CD8-positive, alpha-beta memory T cell (primary cell): ENCODE measurements around the gene GLRB. TPM values are rescaled to one million over a fixed set of nuclear protein-coding genes. Genes with fewer than 3 reads are reported as not detected.

Source experiments
- CTCF ChIA-PET: fragments of 350-600 bp; sonication (Branson Sonifier 250); formaldehyde crosslinking; loops from one replicate; lab custom pipeline; 2021; ENCODE audit warnings: antibody characterized with exemption; lab: Charles Lee
- POLR2A ChIA-PET: fragments of 350-600 bp; sonication (Branson Sonifier 250); formaldehyde crosslinking; loops from one replicate; lab custom pipeline; 2021; ENCODE audit warnings: antibody characterized with exemption; lab: Charles Lee
- DNase-seq, 5 donors: peaks; one replicate each; pipeline versions ENCODE4 v3.0.0 to v3.0.0-alpha.2; 2020 to 2022; ENCODE audit warnings: mixed read lengths in 1 of 5
- H3K27ac ChIP-seq: one replicate; pipeline ENCODE4 v1.7.0; 2013; ENCODE audit warnings: low read depth, mild to moderate bottlenecking, low read length, moderate library complexity
- H3K27me3 ChIP-seq: 2 replicates; pipeline ENCODE4 v1.7.0; 2013; ENCODE audit warnings: low read length, mild to moderate bottlenecking; ENCODE audit not compliant: insufficient read depth, poor library complexity, severe bottlenecking
- H3K36me3 ChIP-seq: 2 replicates; pipeline ENCODE4 v1.7.0; 2013; ENCODE audit warnings: mild to moderate bottlenecking, low read length, moderate library complexity; ENCODE audit not compliant: insufficient read depth
- H3K4me1 ChIP-seq: 2 replicates; pipeline ENCODE4 v1.7.0; 2013; ENCODE audit warnings: mild to moderate bottlenecking, low read length, moderate library complexity; ENCODE audit not compliant: insufficient read depth
- H3K4me3 ChIP-seq: 2 replicates; pipeline ENCODE4 v1.7.0; 2013; ENCODE audit warnings: mild to moderate bottlenecking, low read length
- H3K9me3 ChIP-seq: 2 replicates; pipeline ENCODE4 v1.7.0; 2013; ENCODE audit warnings: mild to moderate bottlenecking, low read length
- H3K27ac Mint-ChIP-seq, 8 donors: one replicate each; pipeline ENCODE4 v1.8.0; 2020 to 2021; ENCODE audit warnings: mixed read lengths in 8 of 8, mild to moderate bottlenecking in 6 of 8, inconsistent platforms in 3 of 8, moderate library complexity in 3 of 8
- H3K27me3 Mint-ChIP-seq, 2 donors: one replicate each; pipeline ENCODE4 v1.8.0; 2020 to 2021; ENCODE audit warnings: mixed read lengths in 2 of 2, mild to moderate bottlenecking in 1 of 2, moderate library complexity in 1 of 2
- H3K36me3 Mint-ChIP-seq, 3 donors: one replicate each; pipeline ENCODE4 v1.8.0; 2020 to 2021; ENCODE audit warnings: mixed read lengths in 3 of 3, inconsistent platforms in 1 of 3, mild to moderate bottlenecking in 1 of 3
- H3K4me1 Mint-ChIP-seq, 3 donors: one replicate each; pipeline ENCODE4 v1.8.0; 2020 to 2021; ENCODE audit warnings: mixed read lengths in 3 of 3, inconsistent platforms in 1 of 3, mild to moderate bottlenecking in 1 of 3
- H3K4me3 Mint-ChIP-seq, 7 donors: one replicate each; pipeline ENCODE4 v1.8.0; 2020 to 2021; ENCODE audit warnings: mixed read lengths in 7 of 7, mild to moderate bottlenecking in 6 of 7, moderate library complexity in 4 of 7, inconsistent platforms in 2 of 7
- H3K9me3 Mint-ChIP-seq, 5 donors: one replicate each; pipeline ENCODE4 v1.8.0; 2020 to 2022; ENCODE audit warnings: mixed read lengths in 5 of 5, mild to moderate bottlenecking in 3 of 5, moderate library complexity in 2 of 5, inconsistent platforms in 1 of 5
- polyA plus RNA-seq: library from polyadenylated mRNA; unstranded; fragments of 300-500 nt; fragmentation: Illumina TruSeq; gene quantifications from one replicate; pipeline ENCODE4 v1.2.3, GENCODE V29; 2021
- total RNA-seq, 2 experiments: library from RNA; stranded (reverse); gene quantifications; one replicate each; pipeline ENCODE4 v1.2.3, GENCODE V29; 2021

Gene GLRB
- total RNA-seq: not detected
- polyA plus RNA-seq: not detected

DNA sequence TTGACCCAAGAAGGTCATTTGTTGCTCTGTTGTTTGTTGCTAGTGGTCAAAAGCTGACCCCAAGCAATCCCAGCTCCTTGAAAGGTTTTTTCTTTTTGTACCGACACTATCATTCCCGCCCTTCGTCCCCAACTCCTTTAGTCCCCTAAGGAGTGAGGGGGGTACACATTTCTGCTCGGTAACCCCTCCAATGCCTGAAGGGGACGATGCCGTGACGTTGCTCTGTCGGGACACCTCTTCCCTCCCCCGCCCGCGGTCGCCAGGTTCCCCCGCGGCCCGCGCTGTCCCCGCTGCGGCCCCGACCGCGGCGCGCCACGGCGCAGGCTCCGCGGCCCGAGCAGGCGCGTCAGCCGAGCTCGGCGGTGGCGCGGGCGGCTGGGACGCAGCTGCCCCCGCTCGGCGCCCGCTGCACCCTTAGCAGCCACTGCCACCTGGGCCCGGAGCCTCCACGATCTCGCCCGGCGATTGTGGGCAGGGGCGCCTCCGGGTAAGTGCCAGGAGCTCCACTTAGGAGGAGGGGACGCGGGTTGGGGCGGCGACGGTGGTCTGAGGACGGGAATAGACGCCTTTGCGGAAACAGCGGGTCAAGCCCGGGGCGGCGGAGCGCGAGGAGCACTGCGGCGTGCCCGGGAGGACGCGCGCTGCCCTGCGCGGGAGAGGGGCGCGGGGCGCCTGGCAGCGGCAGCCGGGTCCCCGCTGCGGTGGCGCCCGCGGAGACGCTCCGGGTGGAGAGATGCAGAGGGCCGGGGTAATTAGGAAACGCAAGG, at the start of gene GLRB:
TSS of gene GLRB (plus strand) at position 340 of the 767 bp plus-strand sequence. CDS start 1,875 bp downstream, outside the sequence.
- peaks cover 2 to 21% (median 10%) of the 10 kb centered on the region in 5 donors for H3K9me3 Mint-ChIP-seq
- DNase-seq: no peak
- Histone ChIP-seq H3K27ac (no peak within 1 kb of the TSS), H3K9me3 (no peaks in the 10 kb centered on the region), H3K4me1 (no peaks in the 10 kb centered on the region), H3K36me3 (no peaks in the 10 kb centered on the region), H3K27me3 (no peaks in the 10 kb centered on the region), H3K4me3 (no peak within 1 kb of the TSS)
- H3K27me3 Mint-ChIP-seq: peaks cover 0 to 2% of the 10 kb centered on the region in 2 donors
- H3K27ac Mint-ChIP-seq: no peak within 1 kb of the TSS
- no peaks in the 10 kb centered on the region for H3K36me3 Mint-ChIP-seq
- POLR2A ChIA-PET: no interaction called here
- no peak within 1 kb of the TSS for H3K4me3 Mint-ChIP-seq
- no peaks in the 10 kb centered on the region for H3K4me1 Mint-ChIP-seq
- CTCF ChIA-PET: no interaction called here

DNA sequence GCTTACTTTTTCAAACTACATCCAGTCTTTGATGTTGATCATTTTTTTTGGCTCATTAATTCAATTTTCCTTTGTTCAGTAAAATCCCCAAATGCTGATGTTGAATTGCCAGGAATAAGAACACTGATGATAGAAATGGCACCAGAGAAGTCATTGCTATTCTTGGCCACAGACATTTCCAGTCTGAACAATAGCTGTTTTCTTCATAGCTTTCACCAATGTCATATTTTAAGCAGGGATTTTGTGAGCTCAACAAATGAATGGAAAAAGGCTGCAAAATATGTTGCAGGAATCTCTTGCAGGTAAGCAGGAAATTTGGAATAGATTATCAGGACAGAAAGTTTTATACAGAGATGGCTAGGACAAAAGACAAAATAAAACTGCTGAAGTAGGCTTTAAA, 40.5 kb upstream of the GLRB start:
- Mint-ChIP-seq H3K9me3 (peaks cover 0 to 4% (median 3%) of the 10 kb centered on the region in 5 donors), H3K4me1 (no peaks in the 10 kb centered on the region), H3K36me3 (no peaks in the 10 kb centered on the region), H3K27me3 (no peaks in the 10 kb centered on the region), H3K4me3 (no peak overlapping the region), H3K27ac (no peak overlapping the region)
- no peak for DNase-seq
- H3K27me3 ChIP-seq: no peaks in the 10 kb centered on the region
- H3K27ac ChIP-seq: no peak overlapping the region
- H3K36me3 ChIP-seq: no peaks in the 10 kb centered on the region
- CTCF ChIA-PET: no interaction called here
- H3K4me1 ChIP-seq: no peaks in the 10 kb centered on the region
- H3K9me3 ChIP-seq: no peaks in the 10 kb centered on the region
- no peak overlapping the region for H3K4me3 ChIP-seq
- POLR2A ChIA-PET: no interaction called here

DNA sequence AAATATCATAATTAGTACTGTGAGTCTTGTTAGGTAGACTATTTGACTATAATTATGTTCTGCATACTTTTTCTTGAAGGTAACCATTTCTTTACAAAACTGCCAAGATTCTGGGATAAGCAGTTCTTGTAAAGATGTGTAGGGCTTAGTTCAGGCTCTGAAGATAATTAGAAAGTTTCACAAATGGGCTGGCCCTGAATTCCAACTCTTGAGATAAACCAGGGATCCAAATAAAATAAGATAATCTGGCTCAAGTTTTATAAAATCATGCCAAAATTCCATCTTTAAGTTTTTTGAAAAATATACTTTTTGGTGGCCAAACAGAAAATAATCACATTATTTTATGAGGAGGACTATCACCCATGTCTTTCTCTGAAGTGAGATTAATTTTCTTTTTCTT, 35.5 kb upstream of the GLRB start:
- Histone ChIP-seq H3K27ac (no peak overlapping the region), H3K36me3 (no peaks in the 10 kb centered on the region), H3K9me3 (no peaks in the 10 kb centered on the region), H3K27me3 (no peaks in the 10 kb centered on the region), H3K4me3 (no peak overlapping the region), H3K4me1 (no peaks in the 10 kb centered on the region)
- no peaks in the 10 kb centered on the region for H3K27me3 Mint-ChIP-seq
- ChIA-PET POLR2A (no interaction called here), CTCF (no interaction called here)
- H3K27ac Mint-ChIP-seq: no peak overlapping the region
- H3K9me3 Mint-ChIP-seq: peaks cover 0 to 4% (median 1%) of the 10 kb centered on the region in 5 donors
- no peaks in the 10 kb centered on the region for H3K4me1 Mint-ChIP-seq
- DNase-seq: no peak
- H3K4me3 Mint-ChIP-seq: no peak overlapping the region
- H3K36me3 Mint-ChIP-seq: no peaks in the 10 kb centered on the region

DNA sequence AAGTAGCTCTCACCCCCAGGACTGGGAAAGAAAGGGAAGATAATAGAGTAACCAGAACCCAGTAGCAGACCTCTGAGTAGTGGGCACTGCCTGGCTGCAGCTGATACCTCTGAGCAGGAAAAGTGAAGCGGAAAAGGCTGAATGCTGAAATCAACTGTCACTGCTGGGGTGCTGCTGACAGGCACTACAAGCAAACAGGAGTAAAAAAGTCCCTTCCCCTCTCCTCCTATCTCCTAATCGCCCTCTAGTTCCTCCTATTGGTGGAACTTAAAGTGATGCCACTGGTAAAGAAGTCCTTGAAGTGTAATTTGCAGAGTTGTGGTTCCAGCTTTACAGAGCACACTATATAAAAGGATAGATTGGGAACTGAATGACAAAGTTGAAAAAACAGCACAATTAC, 32.8 kb upstream of the GLRB start:
- ChIA-PET POLR2A (no interaction called here), CTCF (no interaction called here)
- Mint-ChIP-seq H3K9me3 (peaks cover 0 to 5% (median 0%) of the 10 kb centered on the region in 5 donors), H3K36me3 (no peaks in the 10 kb centered on the region), H3K27ac (no peak overlapping the region), H3K4me3 (no peak overlapping the region), H3K27me3 (no peaks in the 10 kb centered on the region), H3K4me1 (no peaks in the 10 kb centered on the region)
- Histone ChIP-seq H3K4me3 (no peak overlapping the region), H3K4me1 (no peaks in the 10 kb centered on the region), H3K27me3 (no peaks in the 10 kb centered on the region), H3K36me3 (no peaks in the 10 kb centered on the region), H3K9me3 (no peaks in the 10 kb centered on the region), H3K27ac (no peak overlapping the region)
- DNase-seq: no peak

DNA sequence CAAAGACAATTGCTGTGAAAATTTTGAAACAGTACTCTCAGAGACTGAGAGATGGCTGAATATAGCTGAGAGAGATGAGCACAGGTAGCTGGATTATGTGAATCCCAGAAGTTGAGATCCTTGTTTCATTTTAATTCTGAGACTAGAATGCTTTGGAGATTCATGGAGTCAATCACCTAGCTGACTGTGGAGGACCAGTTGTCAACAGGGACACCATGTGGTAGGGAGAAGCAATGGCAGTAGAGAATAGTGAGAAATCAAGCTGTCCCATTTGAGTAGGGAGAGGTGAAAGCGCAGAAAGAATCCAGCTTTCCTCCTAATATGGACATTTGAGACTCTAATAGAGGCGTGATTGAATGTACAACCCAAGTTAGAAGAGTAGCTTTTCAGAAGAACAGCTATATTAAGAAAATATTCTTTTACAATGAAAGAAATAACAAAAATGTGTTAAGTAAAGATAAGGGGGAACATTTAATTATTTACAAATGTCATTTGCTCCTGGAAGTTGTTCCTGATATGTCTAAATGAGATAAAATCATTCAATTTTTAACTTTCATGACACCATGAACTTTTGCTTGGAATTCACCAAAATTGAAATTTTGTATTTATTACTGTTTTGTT, 30.3 kb upstream of the GLRB start:
- H3K4me3 Mint-ChIP-seq: no peak overlapping the region
- CTCF ChIA-PET: no interaction called here

DNA sequence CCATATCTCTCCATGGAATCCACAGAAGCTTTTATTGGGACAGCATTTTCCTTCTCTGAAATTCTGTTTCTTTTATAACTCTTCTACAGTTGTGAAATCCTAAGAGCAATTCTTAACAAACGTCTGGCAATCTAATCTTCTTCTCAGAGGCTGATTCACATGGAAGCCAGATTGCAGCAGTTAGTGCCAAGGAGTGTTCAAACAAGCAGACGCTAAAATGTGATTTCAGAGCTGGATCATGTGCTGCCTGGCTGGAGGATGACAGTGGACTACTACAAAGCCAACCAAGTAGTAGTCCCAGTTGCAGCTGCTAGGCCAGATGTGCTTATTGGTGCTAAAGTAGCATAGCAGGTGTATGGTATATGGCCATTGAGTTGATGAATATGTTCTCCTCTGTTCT, 27.7 kb upstream of the GLRB start:
- CTCF ChIA-PET: no interaction called here
- Histone ChIP-seq H3K4me3 (no peak overlapping the region), H3K4me1 (no peaks in the 10 kb centered on the region), H3K9me3 (no peaks in the 10 kb centered on the region), H3K27ac (no peak overlapping the region), H3K36me3 (no peaks in the 10 kb centered on the region), H3K27me3 (no peaks in the 10 kb centered on the region)
- Mint-ChIP-seq H3K27ac (no peak overlapping the region), H3K36me3 (no peaks in the 10 kb centered on the region), H3K9me3 (peaks cover 2 to 10% (median 4%) of the 10 kb centered on the region in 5 donors), H3K27me3 (no peaks in the 10 kb centered on the region), H3K4me1 (no peaks in the 10 kb centered on the region), H3K4me3 (no peak overlapping the region)
- DNase-seq: no peak
- POLR2A ChIA-PET: no interaction called here

More for the DNA sequence above, 30.3 kb upstream of the GLRB start:
- Mint-ChIP-seq H3K9me3 (peaks cover 0 to 7% (median 0%) of the 10 kb centered on the region in 5 donors), H3K36me3 (no peaks in the 10 kb centered on the region), H3K27me3 (no peaks in the 10 kb centered on the region), H3K4me1 (no peaks in the 10 kb centered on the region), H3K27ac (no peak overlapping the region)
- Histone ChIP-seq H3K4me3 (no peak overlapping the region), H3K36me3 (no peaks in the 10 kb centered on the region), H3K27ac (no peak overlapping the region), H3K4me1 (no peaks in the 10 kb centered on the region), H3K9me3 (no peaks in the 10 kb centered on the region), H3K27me3 (no peaks in the 10 kb centered on the region)
- POLR2A ChIA-PET: no interaction called here
- DNase-seq: no peak

DNA sequence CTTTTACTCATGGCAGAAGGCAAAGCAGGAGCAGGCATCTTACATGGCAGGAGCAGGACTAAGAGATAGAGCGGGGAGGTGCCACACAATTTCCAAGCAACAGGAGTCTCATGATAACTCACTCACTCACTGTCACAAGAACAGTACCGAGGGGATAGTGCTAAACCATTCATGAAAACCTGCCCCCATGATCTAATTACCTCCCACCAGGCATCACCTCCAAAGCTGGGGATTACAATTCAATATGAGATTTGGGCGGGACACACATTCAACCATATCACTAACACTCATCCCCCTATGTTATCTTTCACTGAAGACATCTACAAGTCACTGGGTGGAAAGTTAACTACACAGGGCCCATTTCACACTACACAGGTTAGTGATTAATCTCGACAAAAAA, 25.4 kb upstream of the GLRB start:
- POLR2A ChIA-PET: no interaction called here
- Histone ChIP-seq H3K9me3 (no peaks in the 10 kb centered on the region), H3K4me1 (no peaks in the 10 kb centered on the region), H3K4me3 (no peak overlapping the region), H3K36me3 (no peaks in the 10 kb centered on the region), H3K27me3 (no peaks in the 10 kb centered on the region), H3K27ac (no peak overlapping the region)
- H3K27ac Mint-ChIP-seq: no peak overlapping the region
- no peaks in the 10 kb centered on the region for H3K36me3 Mint-ChIP-seq
- no peaks in the 10 kb centered on the region for H3K27me3 Mint-ChIP-seq
- CTCF ChIA-PET: no interaction called here
- H3K9me3 Mint-ChIP-seq: peaks cover 2 to 15% (median 5%) of the 10 kb centered on the region in 5 donors
- no peak overlapping the region for H3K4me3 Mint-ChIP-seq
- no peaks in the 10 kb centered on the region for H3K4me1 Mint-ChIP-seq
- DNase-seq: no peak

DNA sequence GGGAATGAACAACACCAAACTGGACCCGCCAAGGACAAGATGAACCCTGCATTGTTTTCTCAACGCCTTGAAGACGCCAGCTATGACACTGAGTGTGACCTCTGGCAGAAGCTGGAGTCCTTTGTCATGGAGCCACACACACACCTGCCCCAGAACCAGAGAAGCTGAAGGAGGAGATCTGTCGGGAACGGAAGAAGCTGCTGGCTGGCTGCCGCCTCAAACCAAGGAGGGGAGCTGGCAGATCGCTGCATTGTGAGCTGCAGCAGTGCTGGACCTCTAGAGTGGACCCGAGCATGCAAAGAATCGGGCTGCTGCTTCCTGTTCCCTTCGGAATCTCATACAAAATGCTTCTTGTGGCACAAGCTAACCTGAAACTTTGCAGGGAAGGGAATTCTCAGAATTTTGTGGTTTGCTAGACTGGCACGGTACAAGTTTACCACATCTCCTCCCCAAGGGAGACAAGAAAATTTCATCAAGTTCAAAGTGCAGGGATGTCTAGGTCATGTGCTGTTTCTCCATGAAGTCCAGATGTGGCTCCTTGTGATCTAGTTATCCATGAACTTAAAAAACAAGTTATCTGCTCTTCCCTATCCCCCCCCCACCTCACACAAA, 23.4 kb upstream of the GLRB start:
- DNase-seq: no peak

More for the DNA sequence above, 23.4 kb upstream of the GLRB start:
- Mint-ChIP-seq H3K4me1 (no peaks in the 10 kb centered on the region), H3K9me3 (peaks cover 2 to 21% (median 5%) of the 10 kb centered on the region in 5 donors), H3K4me3 (no peak overlapping the region), H3K27me3 (no peaks in the 10 kb centered on the region), H3K36me3 (no peaks in the 10 kb centered on the region), H3K27ac (no peak overlapping the region)
- Histone ChIP-seq H3K27ac (no peak overlapping the region), H3K27me3 (no peaks in the 10 kb centered on the region), H3K4me3 (no peak overlapping the region), H3K36me3 (no peaks in the 10 kb centered on the region), H3K4me1 (no peaks in the 10 kb centered on the region), H3K9me3 (no peaks in the 10 kb centered on the region)
- ChIA-PET CTCF (no interaction called here), POLR2A (no interaction called here)
